AG10803 (cell line): ENCODE results near the gene S100Z.
"Not testable (repeated sequence)": the region's sequence is repeated elsewhere in the genome, so short reads cannot be mapped to it uniquely, and the experiment has no call there.

Experiments used
- DNase-seq: peaks from one replicate; pipeline ENCODE4 v3.0.0; 2010; ENCODE audit warnings: low read depth
- H3K4me3 ChIP-seq: 2 replicates; pipeline ENCODE4 v1.5.1; 2011; ENCODE audit warnings: mild to moderate bottlenecking, low read length, control low read depth
- CTCF ChIP-seq: conservative IDR thresholded peaks from 2 replicates; pipeline ENCODE4 v1.5.1; 2011; ENCODE audit warnings: mild to moderate bottlenecking, low read length, control low read depth, inconsistent platforms

The S100Z gene

GRCh38 chr5:76816110-76816831, 33.5 kb upstream of the S100Z start:
- peak; percentile 54 for DNase-seq
- TF ChIP-seq CTCF, result 0 out of 2 replicates have a peak, but pooled peaks have one; percentile 5
- no peak overlapping the region for H3K4me3 ChIP-seq

- peak within 1 kb of the TSS; percentile 59 for H3K4me3 ChIP-seq
- no peak for DNase-seq
- no peak for TF ChIP-seq CTCF
These were observed 30.7 kb upstream of the S100Z start, which contains the start of gene F2RL1 for GRCh38 chr5:76818844-76819831. Gene F2RL1, plus strand, starts transcription at chr5:76819030. Its CDS starts 153 bp downstream, at chr5:76819183.

GRCh38 chr5:76819851-76820525, 29.8 kb upstream of the S100Z start:
- DNase-seq, result no peak
- peak overlapping the region; percentile 59; the same call in 1 of the 2 replicates for H3K4me3 ChIP-seq
- TF ChIP-seq CTCF, result no peak

GRCh38 chr5:76820526-76820890, 29.3 kb upstream of the S100Z start:
- no peak for TF ChIP-seq CTCF
- no peak for DNase-seq
- H3K4me3 ChIP-seq, result no peak overlapping the region

GRCh38 chr5:76821136-76821535, 28.7 kb upstream of the S100Z start:
- DNase-seq, result no peak
- no peak for TF ChIP-seq CTCF
- H3K4me3 ChIP-seq, result no peak overlapping the region

- DNase-seq, H3K4me3 ChIP-seq: not testable (repeated sequence)
These were observed 27.6 kb upstream of the S100Z start for GRCh38 chr5:76822105-76822731.

- H3K4me3 ChIP-seq, DNase-seq: not testable (repeated sequence)
These were observed 23.4 kb upstream of the S100Z start for GRCh38 chr5:76826416-76826815.
